Liver (tissue), 9 donors: Measurements from ENCODE around the gene ARHGEF3. TPM values are rescaled to one million over a fixed set of nuclear protein-coding genes. Genes with fewer than 3 reads are reported as not detected.

Source experiments
- DNase-seq: peaks from one replicate; pipeline ENCODE4 v3.0.0-alpha.2; 2017; ENCODE audit warnings: low spot score
- H3K27ac ChIP-seq, 2 donors: one replicate each; pipeline ENCODE4 v1.7.0; 2013; ENCODE audit warnings: inconsistent platforms in 2 of 2, low read length in 2 of 2, control low read depth in 1 of 2, low read depth in 1 of 2, mild to moderate bottlenecking in 1 of 2
- H3K27me3 ChIP-seq, 4 donors: one replicate each; pipeline versions ENCODE4 v1.6.1 to v1.7.0; 2013; ENCODE audit warnings: low read length in 3 of 4, inconsistent platforms in 1 of 4, mild to moderate bottlenecking in 1 of 4, moderate library complexity in 1 of 4; ENCODE audit not compliant: control insufficient read depth in 4 of 4, insufficient read depth in 4 of 4
- H3K36me3 ChIP-seq, 4 donors: one replicate each; pipeline versions ENCODE4 v1.6.1 to v1.7.0; 2013; ENCODE audit warnings: low read length in 3 of 4, mild to moderate bottlenecking in 3 of 4, low read depth in 1 of 4, moderate library complexity in 1 of 4; ENCODE audit not compliant: control insufficient read depth in 4 of 4, insufficient read depth in 3 of 4
- H3K4me1 ChIP-seq, 4 donors: one replicate each; pipeline versions ENCODE4 v1.6.1 to v1.7.0; 2013; ENCODE audit warnings: low read length in 3 of 4, mild to moderate bottlenecking in 3 of 4, moderate library complexity in 1 of 4; ENCODE audit not compliant: control insufficient read depth in 4 of 4, insufficient read depth in 4 of 4
- H3K4me3 ChIP-seq, 3 donors: one replicate each; pipeline versions ENCODE4 v1.6.1 to v1.7.0; 2013; ENCODE audit warnings: low read length in 3 of 3, control low read depth in 1 of 3, low read depth in 1 of 3, mild to moderate bottlenecking in 1 of 3
- H3K9ac ChIP-seq, 2 donors: one replicate each; pipeline ENCODE4 v1.7.0; 2013; ENCODE audit warnings: low read length in 2 of 2, mild to moderate bottlenecking in 2 of 2, moderate library complexity in 2 of 2, control low read depth in 1 of 2, low read depth in 1 of 2
- H3K9me3 ChIP-seq, 4 donors: one replicate each; pipeline versions ENCODE4 v1.6.1 to v1.7.0; 2013; ENCODE audit warnings: low read length in 3 of 4; ENCODE audit not compliant: control insufficient read depth in 4 of 4
- CTCF ChIP-seq: fragments of 150-350 bp; IDR thresholded peaks from 2 replicates; pipeline ENCODE4 v1.5.1; 2017; ENCODE audit warnings: improper control_type of control experiment, low read depth, low read length; ENCODE audit not compliant: missing input control
- FOXA1 ChIP-seq: IDR thresholded peaks from 2 replicates; pipeline ENCODE4 v1.6.1; 2016; ENCODE audit warnings: antibody characterized with exemption
- FOXA2 ChIP-seq: IDR thresholded peaks from 2 replicates; pipeline ENCODE4 v1.6.1; 2016; ENCODE audit warnings: antibody characterized with exemption
- GABPA ChIP-seq, 2 donors: IDR thresholded peaks in 1 of 2; conservative IDR thresholded peaks in 1 of 2; 2 replicates each; pipeline ENCODE4 v1.6.1; 2016; ENCODE audit warnings: antibody characterized with exemption in 2 of 2, mild to moderate bottlenecking in 1 of 2, moderate library complexity in 1 of 2
- HNF4G ChIP-seq: IDR thresholded peaks from 2 replicates; pipeline ENCODE4 v1.6.1; 2016; ENCODE audit warnings: antibody characterized with exemption
- JUND ChIP-seq, 2 donors: IDR thresholded peaks; 2 replicates each; pipeline ENCODE4 v1.6.1; 2016; ENCODE audit warnings: antibody characterized with exemption in 2 of 2
- MAX ChIP-seq: IDR thresholded peaks from 2 replicates; pipeline ENCODE4 v1.6.1; 2016; ENCODE audit warnings: antibody characterized with exemption
- REST ChIP-seq: IDR thresholded peaks from 2 replicates; pipeline ENCODE4 v1.6.1; 2016; ENCODE audit warnings: antibody characterized with exemption, mild to moderate bottlenecking
- SP1 ChIP-seq: IDR thresholded peaks from 2 replicates; pipeline ENCODE4 v1.6.1; 2018; ENCODE audit warnings: antibody characterized with exemption, mild to moderate bottlenecking
- TAF1 ChIP-seq: conservative IDR thresholded peaks from 2 replicates; pipeline ENCODE4 v1.6.1; 2016; ENCODE audit warnings: antibody characterized with exemption, mild to moderate bottlenecking
- YY1 ChIP-seq: IDR thresholded peaks from 2 replicates; pipeline ENCODE4 v1.6.1; 2016; ENCODE audit warnings: antibody characterized with exemption, mild to moderate bottlenecking
- ZBTB33 ChIP-seq: IDR thresholded peaks from 2 replicates; pipeline ENCODE4 v1.6.1; 2016; ENCODE audit warnings: antibody characterized with exemption
- WGBS: extraction: QIAGEN DNeasy Blood & Tissue Kit; methylation state at CpG from one replicate; pipeline ENCODE4 v1.1.7; 2013; 5-methylcytosine and 5-hydroxymethylcytosine counted together
- polyA plus RNA-seq, 2 donors: library from polyadenylated mRNA; stranded (reverse) in 1 of 2; unstranded in 1 of 2; fragments of 200-250 nt in 1 of 2; fragments of >200 nt in 1 of 2; fragmentation: Nextera tagmentation in 1 of 2; extraction: Ambion mirVana in 1 of 2; gene quantifications; one replicate each; pipeline versions ENCODE4 v1.2.1 to v1.2.3, GENCODE V29; 2013 to 2015
- total RNA-seq, 2 donors: library from RNA; depleted of rRNA; stranded (reverse); fragments of >200 nt; gene quantifications; one replicate each; pipeline ENCODE4 v1.2.3, GENCODE V29; 2014
- donor health status: healthy.
- donor health status: healthy.
- donor health status: healthy.
- donor health status: healthy.
- donor health status: healthy.

Gene ARHGEF3
- total and polyA plus RNA-seq, 4 donors = 1.6 to 7.9 (median 2.0) TPM

- Histone ChIP-seq H3K27ac (no peak overlapping the region), H3K4me1 (peaks cover 0 to 19% (median 13%) of the 10 kb centered on the region in 4 donors), H3K9ac (no peak overlapping the region), H3K36me3 (no peaks in the 10 kb centered on the region), H3K27me3 (no peaks in the 10 kb centered on the region), H3K9me3 (no peaks in the 10 kb centered on the region), H3K4me3 (no peak overlapping the region)
- no peak for DNase-seq
- no peak for TF ChIP-seq REST
- TF ChIP-seq HNF4G = no peak
- TF ChIP-seq GABPA (IDR thresholded peaks at IDR 0.05 in 1 of 2, conservative IDR thresholded peaks at IDR 0.05 in 1 of 2) = no peak
- no peak for TF ChIP-seq FOXA2
- no peak for TF ChIP-seq MAX
- TF ChIP-seq CTCF = no peak
- no peak for TF ChIP-seq FOXA1
- TF ChIP-seq YY1 = no peak
- TF ChIP-seq ZBTB33 = no peak
- no peak for TF ChIP-seq JUND (IDR thresholded peaks at IDR 0.05)
- no peak for TF ChIP-seq SP1
- 91% methylated on average over 1 of the region's 1 CpG for WGBS
Measured at GRCh38 chr3:56802790-56803189, 1.0 kb upstream of the ARHGEF3 start.

GRCh38 chr3:56802378-56802745 is 613 bp upstream of the ARHGEF3 start:
- WGBS = 19% methylated on average over 8 of the region's 8 CpGs
- Histone ChIP-seq H3K4me1 (peaks cover 0 to 19% (median 13%) of the 10 kb centered on the region in 4 donors), H3K9ac (no peak overlapping the region), H3K36me3 (no peaks in the 10 kb centered on the region), H3K27ac (no peak overlapping the region), H3K4me3 (peak overlapping the region in 2 of 3 donors; percentile 64), H3K9me3 (no peaks in the 10 kb centered on the region), H3K27me3 (no peaks in the 10 kb centered on the region)
- TF ChIP-seq TAF1 (no peak), MAX (no peak), FOXA1 (no peak)
- no peak for DNase-seq
